ENCODE measurements around the gene GPR158.

- TF ChIP-seq GATA2 (IDR thresholded peaks at IDR 0.05; ENCODE audit: low read depth, low read length), result no peak
- no peak for TF ChIP-seq GATA3 (IDR thresholded peaks at IDR 0.05; ENCODE audit: low read depth, low read length)
Observed at GRCh38 chr10:25616903-25617592, 442.2 kb downstream of the GPR158 start.
